ENCODE data around the gene LMNTD1. TPM values are rescaled to one million over a fixed set of nuclear protein-coding genes. Genes with fewer than 3 reads are reported as not detected.
"Not testable (repeated sequence)": the region's sequence is repeated elsewhere in the genome, so short reads cannot be mapped to it uniquely, and the experiment has no call there.

LMNTD1 gene
- total RNA-seq, 2 experiments from 2014 or later, result not detected

DNA sequence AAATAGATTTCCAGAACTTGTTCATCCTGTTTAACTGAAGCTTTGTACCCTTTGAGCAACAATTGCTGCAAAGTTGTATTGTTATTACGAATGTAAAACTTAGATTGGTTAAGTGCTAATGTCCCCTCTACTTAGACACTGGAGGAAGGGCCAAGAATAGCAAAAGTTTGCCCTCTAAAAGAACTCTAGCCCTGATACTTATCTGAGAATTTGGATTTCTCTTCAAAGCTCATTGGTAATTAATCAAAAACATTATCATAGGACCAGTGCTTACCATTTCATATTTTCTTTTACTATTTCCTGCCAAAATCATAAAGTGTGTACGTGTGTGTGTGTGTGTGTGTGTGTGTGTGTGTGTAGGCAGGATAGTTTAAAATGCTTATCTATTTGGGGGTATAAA lies 58.2 kb downstream of the LMNTD1 start:
- Mint-ChIP-seq H3K27me3 (peaks cover 10% of the 10 kb centered on the region), H3K27ac (no peak overlapping the region), H3K4me1 (peaks cover under 1% of the 10 kb centered on the region), H3K36me3 (no peaks in the 10 kb centered on the region), H3K9me3 (peaks cover 1% of the 10 kb centered on the region), H3K4me3 (no peak overlapping the region)
- POLR2A ChIA-PET, result no interaction called here
- ATAC-seq (ENCODE audit: low read depth) (no peak), DNase-seq (no peak)

DNA sequence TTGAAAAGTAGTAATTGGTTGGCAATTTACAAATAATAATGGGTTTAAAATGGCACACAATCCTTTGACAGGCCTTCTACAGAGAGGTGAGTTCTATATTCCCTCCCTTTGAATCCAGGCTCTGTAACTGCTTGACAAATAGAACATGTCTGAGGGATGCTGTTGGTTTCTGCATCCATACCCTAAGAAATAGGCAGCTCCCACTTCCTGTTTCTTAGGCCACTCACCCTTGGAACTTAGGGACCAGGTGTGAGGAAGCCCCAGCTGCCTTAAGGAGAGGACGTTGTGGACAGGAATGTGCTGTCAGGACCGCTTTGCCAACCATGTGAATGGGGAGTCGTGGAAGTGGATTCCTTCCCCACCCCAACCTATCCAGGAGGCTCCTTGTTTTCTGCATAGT lies 59.4 kb downstream of the LMNTD1 start:
- no peak overlapping the region for H3K4me3 Mint-ChIP-seq
- H3K27me3 Mint-ChIP-seq, result peaks cover 6% of the 10 kb centered on the region
- DNase-seq (no peak), ATAC-seq (ENCODE audit: low read depth) (no peak)
- H3K36me3 Mint-ChIP-seq, result no peaks in the 10 kb centered on the region
- no peak overlapping the region for H3K27ac Mint-ChIP-seq
- peaks cover 1% of the 10 kb centered on the region for H3K9me3 Mint-ChIP-seq
- peaks cover 1% of the 10 kb centered on the region for H3K4me1 Mint-ChIP-seq
- POLR2A ChIA-PET, result no interaction called here

DNA sequence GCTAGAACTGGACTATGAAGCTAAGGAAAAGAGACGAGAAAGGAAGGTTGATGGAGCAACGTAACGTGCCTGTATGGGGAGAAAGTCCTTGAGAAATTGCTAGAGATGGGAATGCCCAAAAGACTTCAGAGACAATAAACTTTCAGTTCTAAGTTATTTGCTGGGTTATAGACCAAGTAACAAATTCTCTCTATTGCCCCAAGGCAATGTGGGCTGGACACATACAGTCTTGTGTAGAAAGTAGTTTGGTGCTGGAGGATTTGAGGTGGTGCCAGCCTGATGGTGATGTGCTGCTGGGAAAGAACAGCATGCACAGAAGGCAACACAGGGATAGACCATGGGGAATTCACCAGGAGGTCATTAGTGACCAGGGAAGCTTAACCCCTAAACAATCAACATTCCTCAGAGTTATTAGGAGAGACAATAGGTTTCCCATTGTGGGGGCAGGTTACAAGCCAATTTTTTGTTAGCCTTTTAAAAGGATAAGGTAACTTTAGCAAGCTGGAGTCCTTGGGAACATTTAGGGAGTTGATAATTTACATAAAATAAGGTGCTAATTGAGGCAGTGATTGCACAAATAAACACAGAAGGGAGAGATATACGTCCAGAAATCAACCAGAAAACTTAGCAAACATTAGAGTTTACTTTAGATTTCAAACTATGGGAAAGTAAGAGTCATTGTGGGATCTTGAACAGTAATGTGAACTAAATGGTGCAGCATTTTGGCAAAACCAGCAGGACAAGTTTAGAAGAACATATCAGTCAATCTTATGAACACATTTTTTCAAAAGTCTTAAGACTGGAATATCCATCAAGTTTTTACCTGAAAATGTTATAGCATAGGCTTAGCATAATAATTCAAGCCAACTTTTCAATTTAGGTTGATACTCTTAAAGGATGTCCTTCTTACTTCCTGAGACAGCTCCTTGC lies 61.4 kb downstream of the LMNTD1 start:
- no peaks in the 10 kb centered on the region for H3K36me3 Mint-ChIP-seq
- no peak overlapping the region for H3K27ac Mint-ChIP-seq
- peaks cover 1% of the 10 kb centered on the region for H3K4me1 Mint-ChIP-seq
- POLR2A ChIA-PET, result no interaction called here
- ATAC-seq (ENCODE audit: low read depth) (no peak), DNase-seq (no peak)
- H3K9me3 Mint-ChIP-seq, result no peaks in the 10 kb centered on the region
- H3K27me3 Mint-ChIP-seq, result peaks cover 6% of the 10 kb centered on the region
- H3K4me3 Mint-ChIP-seq, result no peak overlapping the region

DNA sequence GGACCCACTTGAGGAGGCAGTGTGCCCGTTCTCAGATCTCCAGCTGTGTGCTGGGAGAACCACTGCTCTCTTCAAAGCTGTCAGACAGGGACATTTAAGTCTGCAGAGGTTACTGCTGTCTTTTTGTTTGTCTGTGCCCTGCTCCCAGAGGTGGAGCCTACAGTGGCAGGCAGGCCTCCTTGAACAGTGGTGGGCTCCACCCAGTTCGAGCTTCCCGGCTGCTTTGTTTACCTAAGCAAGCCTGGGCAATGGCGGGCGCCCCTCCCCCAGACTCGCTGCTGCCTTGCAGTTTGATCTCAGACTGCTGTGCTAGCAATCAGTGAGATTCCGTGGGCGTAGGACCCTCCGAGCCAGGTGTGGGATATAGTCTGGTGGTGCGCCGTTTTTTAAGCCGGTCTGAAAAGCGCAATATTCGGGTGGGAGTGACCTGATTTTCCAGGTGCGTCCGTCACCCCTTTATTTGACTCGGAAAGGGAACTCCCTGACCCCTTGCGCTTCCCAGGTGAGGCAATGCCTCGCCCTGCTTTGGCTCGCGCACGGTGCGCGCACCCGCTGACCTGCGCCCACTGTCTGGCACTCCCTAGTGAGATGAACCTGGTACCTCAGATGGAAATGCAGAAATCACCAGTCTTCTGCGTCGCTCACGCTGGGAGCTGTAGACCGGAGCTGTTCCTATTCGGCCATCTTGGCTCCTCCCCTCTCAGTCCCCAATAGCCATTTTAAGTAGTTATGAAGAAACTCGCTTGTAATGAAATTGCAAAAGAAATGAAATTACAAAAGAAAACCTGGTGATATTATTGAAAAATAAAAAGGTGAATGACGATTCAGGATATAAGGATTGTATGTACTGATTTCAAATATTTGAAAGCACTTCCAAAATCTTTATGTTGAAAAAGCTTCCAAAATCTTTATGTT lies 63.9 kb downstream of the LMNTD1 start:
- H3K4me1 Mint-ChIP-seq; H3K9me3 Mint-ChIP-seq; H3K36me3 Mint-ChIP-seq; POLR2A ChIA-PET; H3K4me3 Mint-ChIP-seq; H3K27me3 Mint-ChIP-seq; ATAC-seq (ENCODE audit: low read depth); H3K27ac Mint-ChIP-seq; DNase-seq: not testable (repeated sequence)

DNA sequence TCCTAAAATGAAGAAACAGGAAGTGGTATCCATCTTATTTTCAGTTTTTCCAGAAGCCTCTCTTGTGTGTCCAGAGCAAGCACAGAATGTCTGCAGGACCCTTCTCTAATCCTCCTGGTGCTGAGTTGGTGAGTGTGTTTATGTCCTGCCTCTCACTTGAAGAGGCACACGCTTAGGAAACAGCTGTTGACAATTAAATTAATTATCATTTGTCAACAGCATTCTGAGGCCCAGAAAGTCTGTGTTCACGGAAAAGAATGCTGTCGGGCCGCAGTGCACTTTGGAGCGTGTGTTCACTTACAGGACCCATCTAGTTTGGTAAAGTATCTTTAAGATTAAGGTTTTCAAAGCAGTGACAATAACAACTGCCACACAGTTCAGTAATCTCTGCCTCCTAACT lies 70.5 kb downstream of the LMNTD1 start:
- Mint-ChIP-seq H3K4me1 (no peaks in the 10 kb centered on the region), H3K4me3 (no peak overlapping the region), H3K27me3 (no peaks in the 10 kb centered on the region), H3K27ac (no peak overlapping the region), H3K9me3 (no peaks in the 10 kb centered on the region), H3K36me3 (no peaks in the 10 kb centered on the region)
- ATAC-seq (ENCODE audit: low read depth) (no peak), DNase-seq (no peak)
- POLR2A ChIA-PET, result no interaction called here

DNA sequence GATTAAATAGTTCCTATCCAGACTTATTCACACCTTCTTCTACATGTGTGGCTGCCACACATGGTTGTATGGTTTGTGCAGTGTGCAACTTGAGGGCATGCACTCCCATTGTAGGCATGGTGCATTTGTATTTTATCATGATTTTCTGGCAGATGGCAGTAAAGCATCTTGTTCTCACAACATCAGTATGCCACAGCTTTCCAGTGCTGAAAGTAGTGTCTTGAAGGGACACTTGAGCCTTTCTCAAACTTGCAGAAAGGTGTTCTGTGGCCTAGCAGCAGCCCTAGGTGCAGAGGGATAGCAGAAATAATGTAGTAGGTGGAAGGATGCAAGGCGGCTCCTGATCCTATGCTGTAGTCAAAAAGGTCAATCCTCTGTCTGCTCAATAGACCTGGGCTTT lies 72.9 kb downstream of the LMNTD1 start:
- Mint-ChIP-seq H3K9me3 (no peaks in the 10 kb centered on the region), H3K27ac (no peak overlapping the region), H3K4me3 (no peak overlapping the region), H3K27me3 (peaks cover 3% of the 10 kb centered on the region), H3K36me3 (no peaks in the 10 kb centered on the region), H3K4me1 (no peaks in the 10 kb centered on the region)
- ATAC-seq (ENCODE audit: low read depth) (no peak), DNase-seq (no peak)
- POLR2A ChIA-PET, result no interaction called here

DNA sequence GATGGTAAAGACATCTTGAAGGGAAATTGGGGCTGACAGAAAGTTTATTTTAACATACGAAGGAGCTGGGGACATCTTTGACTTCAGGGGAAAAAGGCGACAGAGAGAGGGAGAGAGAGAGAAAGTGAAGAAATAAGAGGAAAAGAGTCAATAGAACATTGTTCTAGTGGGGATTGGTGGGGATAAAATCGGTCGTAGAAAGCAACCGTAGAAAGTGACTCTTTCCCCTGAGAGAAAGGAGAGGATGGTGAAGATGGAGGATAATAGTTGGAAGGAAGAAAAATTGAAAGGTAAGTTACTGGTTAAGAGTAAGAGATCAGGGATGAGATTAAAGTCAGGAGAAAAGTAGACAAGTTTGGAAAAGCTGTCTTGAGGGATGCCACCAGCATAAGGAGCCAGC lies 75.9 kb downstream of the LMNTD1 start:
- H3K4me3 Mint-ChIP-seq, result no peak overlapping the region

DNA sequence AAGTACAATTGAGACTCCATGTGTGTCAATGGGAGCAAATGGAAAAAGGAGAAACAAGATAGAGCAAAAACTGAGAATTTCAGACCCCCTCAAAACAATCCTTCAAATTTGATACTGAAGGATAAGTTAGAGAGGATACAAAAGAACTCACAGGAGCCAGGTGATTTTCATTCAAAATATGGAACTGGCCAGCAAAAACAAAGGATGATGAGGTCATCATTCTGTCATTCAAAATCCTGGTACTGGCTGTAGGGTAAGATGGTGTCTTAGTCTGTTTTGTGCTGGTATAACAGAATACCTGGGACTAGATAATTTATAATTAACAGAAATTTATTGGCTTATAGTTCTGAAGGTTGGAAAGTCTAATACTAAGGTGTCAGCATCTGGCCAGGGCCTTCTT lies 80.6 kb downstream of the LMNTD1 start:
- POLR2A ChIA-PET, result no interaction called here
- H3K36me3 Mint-ChIP-seq, result no peaks in the 10 kb centered on the region
- H3K4me3 Mint-ChIP-seq, result no peak overlapping the region
- ATAC-seq (ENCODE audit: low read depth), result no peak
- H3K9me3 Mint-ChIP-seq, result no peaks in the 10 kb centered on the region
- no peak for DNase-seq
- no peaks in the 10 kb centered on the region for H3K4me1 Mint-ChIP-seq
- peaks cover 3% of the 10 kb centered on the region for H3K27me3 Mint-ChIP-seq
- no peak overlapping the region for H3K27ac Mint-ChIP-seq

More for the DNA sequence above, 75.9 kb downstream of the LMNTD1 start:
- Mint-ChIP-seq H3K27me3 (peaks cover 3% of the 10 kb centered on the region), H3K9me3 (no peaks in the 10 kb centered on the region), H3K4me1 (no peaks in the 10 kb centered on the region), H3K36me3 (no peaks in the 10 kb centered on the region), H3K27ac (no peak overlapping the region)
- no peak for DNase-seq
- ATAC-seq (ENCODE audit: low read depth), result no peak
- POLR2A ChIA-PET, result no interaction called here

DNA sequence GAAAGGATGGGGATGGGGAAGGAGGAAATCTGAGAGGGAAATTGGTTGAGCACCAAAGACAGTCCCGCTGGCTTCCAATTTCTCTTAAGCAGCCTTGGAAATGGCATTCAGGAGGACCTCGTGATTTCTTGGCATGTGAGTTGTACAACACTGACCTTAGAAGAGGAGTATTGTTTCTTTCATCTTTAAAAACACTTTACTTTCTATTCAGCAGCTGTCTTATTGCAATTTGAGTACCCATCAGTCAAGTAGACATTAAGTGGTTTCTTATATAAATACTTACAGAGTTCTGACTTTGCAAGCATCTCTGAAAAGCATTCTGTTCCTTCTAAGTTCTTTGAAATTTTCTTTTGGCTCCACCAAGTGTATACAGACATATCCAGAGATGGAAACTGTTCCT lies 83.2 kb downstream of the LMNTD1 start:
- Mint-ChIP-seq H3K9me3 (peaks cover 4% of the 10 kb centered on the region), H3K27ac (no peak overlapping the region), H3K27me3 (peaks cover 3% of the 10 kb centered on the region), H3K4me1 (no peaks in the 10 kb centered on the region), H3K4me3 (no peak overlapping the region), H3K36me3 (peaks cover 1% of the 10 kb centered on the region)
- ATAC-seq (ENCODE audit: low read depth) (no peak), DNase-seq (no peak)
- POLR2A ChIA-PET, result no interaction called here

DNA sequence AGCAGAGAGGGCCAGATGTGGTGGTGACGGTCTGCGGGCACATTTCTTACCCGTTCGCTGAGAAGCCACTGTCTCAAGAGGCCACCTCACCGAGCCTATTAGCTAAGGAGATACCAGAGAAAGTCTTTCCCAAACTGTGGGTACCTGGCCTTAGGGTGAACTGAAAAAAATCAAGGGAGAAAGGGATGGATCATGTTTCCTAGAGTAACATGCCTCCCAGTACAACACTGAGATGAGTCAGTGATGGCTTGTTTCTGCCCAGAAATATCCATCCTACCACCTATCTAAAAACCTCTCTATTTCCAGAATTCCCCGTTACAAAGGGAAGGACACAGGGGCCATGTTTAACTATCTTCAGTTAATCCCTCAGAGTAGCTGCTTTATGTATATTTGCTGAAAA lies 83.7 kb downstream of the LMNTD1 start:
- Mint-ChIP-seq H3K4me1 (no peaks in the 10 kb centered on the region), H3K9me3 (peaks cover 5% of the 10 kb centered on the region), H3K27me3 (peaks cover 3% of the 10 kb centered on the region), H3K4me3 (no peak overlapping the region), H3K27ac (no peak overlapping the region), H3K36me3 (peaks cover 1% of the 10 kb centered on the region)
- ATAC-seq (ENCODE audit: low read depth), result no peak
- POLR2A ChIA-PET, result no interaction called here
- DNase-seq, result no peak

DNA sequence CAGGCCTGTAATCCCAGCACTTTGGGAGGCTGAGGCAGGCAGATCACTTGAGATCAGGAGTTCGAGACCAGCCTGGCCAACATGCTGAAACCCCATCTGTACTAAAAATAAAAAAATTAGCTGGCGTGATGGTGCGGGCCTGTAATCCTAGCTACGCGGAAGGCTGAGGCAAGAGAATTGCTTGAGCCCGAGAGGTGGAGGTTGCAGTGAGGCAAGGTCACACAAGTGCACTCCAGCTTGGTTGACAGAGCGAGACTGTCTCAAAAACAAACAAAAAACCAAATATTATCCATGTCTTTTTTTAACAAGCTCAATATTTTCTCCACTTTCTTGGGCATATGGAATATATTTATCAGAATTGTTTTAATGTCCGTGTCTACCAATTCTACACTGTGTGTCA lies 89.6 kb downstream of the LMNTD1 start:
- peaks cover 3% of the 10 kb centered on the region for H3K27me3 Mint-ChIP-seq
- no peak overlapping the region for H3K27ac Mint-ChIP-seq
- no peak for ATAC-seq (ENCODE audit: low read depth)
- peaks cover 5% of the 10 kb centered on the region for H3K9me3 Mint-ChIP-seq
- no peak overlapping the region for H3K4me3 Mint-ChIP-seq
- POLR2A ChIA-PET, result no interaction called here
- H3K36me3 Mint-ChIP-seq, result peaks cover 1% of the 10 kb centered on the region
- no peak for DNase-seq
- no peaks in the 10 kb centered on the region for H3K4me1 Mint-ChIP-seq

DNA sequence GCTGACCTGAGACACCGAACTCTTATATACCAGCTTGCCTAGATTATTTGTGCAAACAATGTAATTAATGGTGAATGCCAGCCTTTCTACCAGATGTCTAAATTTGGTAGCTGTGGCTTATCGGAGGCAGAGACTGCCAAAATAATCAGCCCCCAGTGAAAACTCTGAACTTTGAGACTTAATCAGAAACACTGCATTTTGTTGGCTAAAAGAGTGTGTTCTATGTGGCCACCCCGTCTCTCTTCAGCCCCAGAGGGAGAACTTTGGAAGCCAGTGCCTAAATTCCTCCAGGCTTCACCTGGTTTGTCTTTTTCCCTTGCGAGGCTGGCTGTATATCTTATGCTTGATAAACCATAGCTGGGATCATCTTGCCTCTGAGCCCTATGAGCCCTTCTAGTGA lies 90.1 kb downstream of the LMNTD1 start:
- Mint-ChIP-seq H3K9me3 (peaks cover 5% of the 10 kb centered on the region), H3K36me3 (peaks cover 1% of the 10 kb centered on the region), H3K27ac (no peak overlapping the region), H3K27me3 (peaks cover 3% of the 10 kb centered on the region), H3K4me3 (no peak overlapping the region), H3K4me1 (no peaks in the 10 kb centered on the region)
- no peak for DNase-seq
- POLR2A ChIA-PET, result no interaction called here
- no peak for ATAC-seq (ENCODE audit: low read depth)

DNA sequence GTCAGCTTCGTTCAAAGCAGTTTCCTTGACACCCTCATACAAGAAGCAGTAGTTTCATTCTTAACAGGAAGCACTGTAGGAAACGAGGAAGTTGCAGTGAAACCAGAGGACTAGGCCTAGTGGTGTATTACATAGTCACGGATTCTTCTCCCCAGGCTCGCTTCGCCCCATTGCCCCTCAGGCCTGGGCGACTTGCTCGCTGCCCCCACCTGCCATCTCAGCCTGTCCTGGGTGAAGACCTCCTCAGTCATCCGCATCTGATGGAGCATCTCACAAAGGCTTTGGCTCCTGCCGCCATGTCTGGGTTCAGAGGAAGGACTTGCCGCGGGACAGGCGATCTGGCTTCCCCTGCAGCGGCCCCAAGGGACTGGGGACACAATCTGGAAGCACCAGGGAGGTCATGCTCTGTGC lies 93.5 kb downstream of the LMNTD1 start:
- peaks cover 7% of the 10 kb centered on the region for H3K27me3 Mint-ChIP-seq
- POLR2A ChIA-PET, result no interaction called here
- no peaks in the 10 kb centered on the region for H3K4me1 Mint-ChIP-seq
- no peak overlapping the region for H3K4me3 Mint-ChIP-seq
- H3K9me3 Mint-ChIP-seq, result peaks cover 8% of the 10 kb centered on the region
- no peaks in the 10 kb centered on the region for H3K36me3 Mint-ChIP-seq
- no peak for ATAC-seq (ENCODE audit: low read depth)
- no peak overlapping the region for H3K27ac Mint-ChIP-seq
- DNase-seq, result no peak

DNA sequence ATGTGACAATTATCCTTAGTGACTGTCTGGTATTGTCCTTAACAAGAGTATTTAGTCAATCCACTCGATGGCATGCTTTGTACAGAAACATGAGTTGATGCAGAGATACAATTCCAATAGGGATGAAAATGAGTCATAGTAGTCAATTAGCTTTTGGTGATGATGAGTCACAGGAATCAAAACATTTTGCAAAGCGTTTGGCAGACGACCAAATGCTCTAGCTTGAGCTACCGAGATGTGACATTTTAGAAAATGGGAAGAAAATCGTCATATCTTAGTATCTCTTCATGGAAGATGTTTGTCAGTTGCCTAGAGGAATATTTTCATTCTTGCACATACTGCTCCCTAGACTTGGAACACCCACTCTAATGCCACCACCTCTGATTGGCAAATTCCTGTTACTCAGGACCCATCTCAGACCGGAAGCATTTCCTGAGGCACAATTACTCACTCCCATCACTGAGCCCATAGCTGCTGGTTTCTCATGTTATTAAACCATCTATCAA lies 95.0 kb downstream of the LMNTD1 start:
- Mint-ChIP-seq H3K4me3 (no peak overlapping the region), H3K27me3 (peaks cover 7% of the 10 kb centered on the region), H3K27ac (no peak overlapping the region), H3K9me3 (peaks cover 6% of the 10 kb centered on the region), H3K4me1 (no peaks in the 10 kb centered on the region), H3K36me3 (no peaks in the 10 kb centered on the region)
- ATAC-seq (ENCODE audit: low read depth) (no peak), DNase-seq (no peak)
- POLR2A ChIA-PET, result no interaction called here

Measured in activated naive CD8-positive, alpha-beta T cell treated with anti-CD3 and anti-CD28 coated beads, Interleukin-2, amount 10 ng/mL, durations not matched to agents 7 days and 5 days (primary cell).